ENCODE data around the gene MTSS2.

The MTSS2 gene

DNA sequence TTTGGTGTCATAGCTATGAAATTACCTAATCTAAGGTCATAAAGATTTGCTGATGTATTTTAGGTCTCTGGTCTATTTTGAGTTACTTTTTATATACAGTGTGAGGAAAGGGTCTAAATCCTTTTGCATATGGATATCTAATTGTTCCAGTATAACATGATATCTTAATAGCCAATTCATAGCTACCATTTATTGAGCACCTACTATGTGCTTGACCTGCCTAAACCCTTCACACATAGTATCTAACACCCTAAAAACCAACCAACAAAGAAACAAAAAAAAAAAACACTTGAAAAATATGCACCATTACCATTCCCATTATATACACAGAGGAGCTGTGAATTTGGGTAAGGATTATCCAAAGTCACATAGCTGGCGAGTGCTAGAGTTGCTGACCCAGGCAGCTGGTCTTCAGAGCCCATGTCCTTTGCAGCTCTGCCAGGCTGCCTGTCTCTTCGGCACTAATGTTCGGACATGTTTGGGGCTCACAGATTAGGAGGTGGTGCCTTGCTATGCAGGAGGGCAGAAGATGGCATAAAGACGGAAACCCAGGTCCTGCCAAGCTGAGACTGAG, 48.8 kb upstream of the MTSS2 start (continued):
- TF ChIP-seq, protein P1, sequence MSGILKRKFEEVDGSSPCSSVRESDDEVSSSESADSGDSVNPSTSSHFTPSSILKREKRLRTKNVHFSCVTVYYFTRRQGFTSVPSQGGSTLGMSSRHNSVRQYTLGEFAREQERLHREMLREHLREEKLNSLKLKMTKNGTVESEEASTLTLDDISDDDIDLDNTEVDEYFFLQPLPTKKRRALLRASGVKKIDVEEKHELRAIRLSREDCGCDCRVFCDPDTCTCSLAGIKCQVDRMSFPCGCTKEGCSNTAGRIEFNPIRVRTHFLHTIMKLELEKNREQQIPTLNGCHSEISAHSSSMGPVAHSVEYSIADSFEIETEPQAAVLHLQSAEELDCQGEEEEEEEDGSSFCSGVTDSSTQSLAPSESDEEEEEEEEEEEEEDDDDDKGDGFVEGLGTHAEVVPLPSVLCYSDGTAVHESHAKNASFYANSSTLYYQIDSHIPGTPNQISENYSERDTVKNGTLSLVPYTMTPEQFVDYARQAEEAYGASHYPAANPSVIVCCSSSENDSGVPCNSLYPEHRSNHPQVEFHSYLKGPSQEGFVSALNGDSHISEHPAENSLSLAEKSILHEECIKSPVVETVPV (CRISPR knock-in tag; IDR thresholded peaks at IDR 0.05), result no peak
- no peak for TF ChIP-seq ESRRG (CRISPR knock-in tag; IDR thresholded peaks at IDR 0.05)
- TF ChIP-seq CSDC2 (CRISPR knock-in tag; IDR thresholded peaks at IDR 0.05), result no peak
- TF ChIP-seq, protein P2, sequence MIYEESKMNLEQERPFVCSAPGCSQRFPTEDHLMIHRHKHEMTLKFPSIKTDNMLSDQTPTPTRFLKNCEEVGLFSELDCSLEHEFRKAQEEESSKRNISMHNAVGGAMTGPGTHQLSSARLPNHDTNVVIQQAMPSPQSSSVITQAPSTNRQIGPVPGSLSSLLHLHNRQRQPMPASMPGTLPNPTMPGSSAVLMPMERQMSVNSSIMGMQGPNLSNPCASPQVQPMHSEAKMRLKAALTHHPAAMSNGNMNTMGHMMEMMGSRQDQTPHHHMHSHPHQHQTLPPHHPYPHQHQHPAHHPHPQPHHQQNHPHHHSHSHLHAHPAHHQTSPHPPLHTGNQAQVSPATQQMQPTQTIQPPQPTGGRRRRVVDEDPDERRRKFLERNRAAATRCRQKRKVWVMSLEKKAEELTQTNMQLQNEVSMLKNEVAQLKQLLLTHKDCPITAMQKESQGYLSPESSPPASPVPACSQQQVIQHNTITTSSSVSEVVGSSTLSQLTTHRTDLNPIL (CRISPR knock-in tag; IDR thresholded peaks at IDR 0.05; ENCODE audit: low read depth), result no peak
- TF ChIP-seq ZNF70 (CRISPR knock-in tag; IDR thresholded peaks at IDR 0.05), result no peak
- no peak for TF ChIP-seq ARNTL (CRISPR knock-in tag; IDR thresholded peaks at IDR 0.05; ENCODE audit: borderline replicate concordance, low read depth)
- TF ChIP-seq TOX (CRISPR knock-in tag; IDR thresholded peaks at IDR 0.05; ENCODE audit: borderline replicate concordance), result no peak
- TF ChIP-seq ZFP30 (CRISPR knock-in tag; IDR thresholded peaks at IDR 0.05), result no peak
- no peak for TF ChIP-seq ZNF565 (CRISPR knock-in tag; conservative IDR thresholded peaks at IDR 0.05; ENCODE audit: low read depth)
- no peak for TF ChIP-seq ZNF8 (CRISPR knock-in tag; IDR thresholded peaks at IDR 0.05)

DNA sequence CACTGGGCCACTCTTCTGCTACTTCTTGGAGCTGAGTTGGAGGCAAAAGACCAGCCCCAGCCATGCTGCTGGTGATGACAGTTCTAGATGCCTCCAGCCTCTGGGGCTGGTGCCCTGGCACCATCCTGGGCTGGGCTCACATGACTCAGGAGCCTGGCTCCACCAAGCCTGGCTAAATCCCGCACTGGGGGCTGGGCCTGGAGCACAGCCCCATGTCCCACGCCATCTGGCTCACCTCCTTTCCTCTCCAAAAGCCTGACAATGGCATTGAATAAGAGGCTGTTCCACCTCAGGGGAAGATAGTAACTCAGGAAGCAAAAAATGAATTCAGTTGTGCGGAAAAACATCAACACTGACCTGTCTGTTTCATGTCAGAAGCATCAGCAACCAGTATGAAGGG, 45.1 kb upstream of the MTSS2 start:
- no peak for ATAC-seq
- no peak for TF ChIP-seq ZNF565 (CRISPR knock-in tag; conservative IDR thresholded peaks at IDR 0.05; ENCODE audit: low read depth)
- no peak for TF ChIP-seq CSDC2 (CRISPR knock-in tag; IDR thresholded peaks at IDR 0.05)
- TF ChIP-seq TCF4 (CRISPR knock-in tag; IDR thresholded peaks at IDR 0.05; ENCODE audit: borderline replicate concordance), result no peak
- TF ChIP-seq ZFP3 (CRISPR knock-in tag; IDR thresholded peaks at IDR 0.05), result no peak
- no peak for TF ChIP-seq ARNTL (CRISPR knock-in tag; IDR thresholded peaks at IDR 0.05; ENCODE audit: borderline replicate concordance, low read depth)
- TF ChIP-seq GLIS3 (CRISPR knock-in tag; IDR thresholded peaks at IDR 0.05), result no peak

DNA sequence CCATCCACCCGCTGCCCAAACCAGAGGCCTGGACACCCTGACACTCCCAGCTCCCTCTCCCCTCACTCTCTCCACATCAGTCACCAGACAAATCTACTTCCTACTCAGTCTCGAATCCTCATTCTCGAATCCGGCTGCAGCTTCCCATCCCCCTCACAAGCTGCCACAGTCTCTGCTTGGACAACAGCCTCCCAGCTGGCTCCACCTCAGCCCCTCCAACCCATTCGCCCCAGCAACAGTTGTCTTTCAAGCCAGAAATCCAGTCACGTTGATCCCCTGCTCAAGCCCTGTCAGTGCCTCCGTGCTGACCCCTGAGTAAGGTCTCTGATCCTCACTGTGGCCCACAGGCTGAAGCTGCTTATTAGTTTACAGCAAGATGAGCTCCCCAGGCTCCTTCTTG, 44.2 kb upstream of the MTSS2 start:
- no peak for TF ChIP-seq ARNTL (CRISPR knock-in tag; IDR thresholded peaks at IDR 0.05; ENCODE audit: borderline replicate concordance, low read depth)
- TF ChIP-seq ISL1 (CRISPR knock-in tag; IDR thresholded peaks at IDR 0.05), result no peak
- TF ChIP-seq ZC3H10 (CRISPR knock-in tag; IDR thresholded peaks at IDR 0.05), result no peak
- TF ChIP-seq TOX (CRISPR knock-in tag; IDR thresholded peaks at IDR 0.05; ENCODE audit: borderline replicate concordance), result no peak
- no peak for ATAC-seq

DNA sequence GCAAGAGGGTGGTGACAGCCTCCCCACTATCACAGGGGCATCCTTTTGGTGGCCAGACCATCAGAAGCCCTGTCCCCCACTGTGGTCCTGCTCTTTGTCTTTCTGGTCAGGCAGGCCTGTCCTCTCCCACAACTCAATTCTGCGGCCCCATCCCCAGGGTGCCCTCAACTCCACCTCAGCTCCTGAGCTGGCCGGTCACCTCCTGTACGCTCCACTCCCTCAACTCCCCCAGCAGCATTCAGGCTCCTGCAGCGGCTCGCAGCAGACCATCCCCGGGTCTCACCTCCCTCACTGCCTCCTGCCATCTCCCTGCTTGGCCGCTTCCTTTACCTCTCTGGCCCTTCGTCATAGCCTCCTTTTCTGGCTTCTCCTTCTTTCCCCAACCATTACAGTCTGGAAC, 43.4 kb upstream of the MTSS2 start:
- TF ChIP-seq SNAI2 (CRISPR knock-in tag; IDR thresholded peaks at IDR 0.05) (no peak), CSDC2 (CRISPR knock-in tag; IDR thresholded peaks at IDR 0.05) (no peak), ZNF8 (CRISPR knock-in tag; IDR thresholded peaks at IDR 0.05) (no peak), TOX (CRISPR knock-in tag; IDR thresholded peaks at IDR 0.05; ENCODE audit: borderline replicate concordance) (no peak)

DNA sequence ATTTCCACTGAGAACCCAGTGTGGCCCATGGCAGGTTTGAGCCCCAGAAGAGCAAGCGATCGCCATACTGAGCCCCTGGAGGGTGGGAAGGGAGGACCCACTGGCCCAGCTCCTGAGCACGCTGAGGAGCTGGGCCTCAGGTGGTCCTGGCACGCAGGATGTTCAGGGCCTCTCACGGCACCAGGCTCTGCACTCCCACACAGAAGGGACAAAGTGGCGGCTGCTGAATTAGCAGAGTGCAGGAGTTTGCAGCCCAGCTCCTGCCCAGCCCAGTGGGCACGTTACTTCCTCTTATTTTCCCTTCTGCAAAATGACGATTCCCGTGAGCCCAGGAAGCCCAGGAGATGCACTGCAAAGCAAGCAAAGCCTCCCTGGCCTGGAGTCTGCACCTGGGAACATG, 42.3 kb upstream of the MTSS2 start:
- ATAC-seq, result no peak
- TF ChIP-seq OSR1 (CRISPR knock-in tag; IDR thresholded peaks at IDR 0.05) (no peak), ZNF8 (CRISPR knock-in tag; IDR thresholded peaks at IDR 0.05) (no peak), CSDC2 (CRISPR knock-in tag; IDR thresholded peaks at IDR 0.05) (no peak)

More for the DNA sequence above, 43.4 kb upstream of the MTSS2 start:
- no peak for ATAC-seq

DNA sequence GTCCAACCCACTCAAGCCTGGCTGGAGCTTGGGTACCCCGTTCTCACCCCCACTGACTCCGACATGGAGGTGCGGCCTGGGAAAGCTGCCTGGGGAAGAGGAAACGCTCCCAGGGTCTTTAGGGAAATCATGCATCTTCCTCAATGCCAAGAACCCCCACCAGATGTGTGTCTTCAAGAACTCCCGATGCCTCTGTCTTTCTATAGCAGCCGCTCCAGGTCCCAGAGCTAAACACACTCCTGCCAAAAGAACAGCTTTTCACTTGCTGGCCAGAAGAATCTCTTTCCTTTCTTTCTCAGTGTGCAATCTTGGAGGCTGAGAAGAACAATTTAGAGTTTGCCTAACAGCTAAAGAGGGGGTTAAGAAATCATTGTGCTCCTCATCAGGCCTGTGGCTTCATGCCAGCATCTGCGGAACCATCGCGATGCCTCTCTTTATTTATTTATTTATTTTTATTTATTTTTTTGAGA, 41.1 kb upstream of the MTSS2 start:
- TF ChIP-seq ZC3H10 (CRISPR knock-in tag; IDR thresholded peaks at IDR 0.05) (no peak), OSR1 (CRISPR knock-in tag; IDR thresholded peaks at IDR 0.05) (no peak), GLIS3 (CRISPR knock-in tag; IDR thresholded peaks at IDR 0.05) (no peak), CSDC2 (CRISPR knock-in tag; IDR thresholded peaks at IDR 0.05) (no peak)
- TF ChIP-seq, protein P1 (CRISPR knock-in tag; IDR thresholded peaks at IDR 0.05), result no peak
- ATAC-seq, result no peak

Measured in SK-N-SH treated with all-trans-retinoic acid at 6 μM for 48 hours (cell line).